ENCODE measurements around the gene NR1H4.

The NR1H4 gene

DNA sequence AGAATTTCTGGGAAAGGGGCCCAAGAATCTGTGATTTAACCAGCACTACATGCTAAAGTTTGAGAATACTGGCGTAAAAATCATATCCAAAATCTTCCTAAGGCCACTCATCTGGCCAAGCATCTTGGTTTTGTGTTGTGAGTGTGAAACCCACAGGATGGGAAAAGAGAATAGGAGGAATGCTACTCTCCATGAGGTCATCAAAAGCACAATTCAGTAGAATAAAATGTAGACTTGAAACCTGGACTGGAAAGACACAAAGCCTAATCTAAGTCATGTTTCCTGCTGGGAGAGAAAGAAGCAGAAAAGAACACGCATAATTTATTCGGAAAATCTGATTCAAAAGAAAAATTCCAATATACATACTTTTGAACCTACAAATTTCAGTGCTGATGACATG lies 42.3 kb downstream of the NR1H4 start:
- DNase-seq (ENCODE audit: low read depth) = no peak
- no peaks in the 10 kb centered on the region for H3K4me1 ChIP-seq (ENCODE audit: control insufficient read depth, insufficient read depth, low read length)
- H3K4me3 ChIP-seq (ENCODE audit: low read length) = no peak overlapping the region
- H3K9me3 ChIP-seq (ENCODE audit: control insufficient read depth, low read length) = no peaks in the 10 kb centered on the region
- H3K36me3 ChIP-seq (ENCODE audit: control insufficient read depth, insufficient read depth, low read length, severe bottlenecking) = no peaks in the 10 kb centered on the region
- H3K9ac ChIP-seq (ENCODE audit: low read length) = no peak overlapping the region
- H3K27me3 ChIP-seq (replicated peaks; ENCODE audit: control insufficient read depth, insufficient read depth, low read length) = peaks cover 6% of the 10 kb centered on the region

DNA sequence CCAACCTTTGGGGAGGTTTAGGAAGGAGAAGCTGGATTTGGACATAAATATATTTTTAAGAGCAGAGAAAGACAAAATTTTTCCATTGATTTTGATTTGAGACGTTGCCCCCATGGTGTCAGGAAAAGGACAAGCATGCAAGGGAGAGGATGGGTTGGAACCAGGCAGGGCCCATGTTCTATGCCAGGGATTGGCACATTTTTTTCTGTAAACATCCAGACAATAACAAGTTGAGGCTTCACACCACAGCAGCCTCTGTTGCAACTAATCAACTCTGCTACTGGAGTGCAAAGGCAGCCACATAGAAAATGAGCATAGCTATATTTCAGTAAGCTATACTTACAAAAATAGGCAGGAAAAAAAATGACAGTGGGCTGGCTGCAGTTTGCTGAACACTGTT lies 44.7 kb downstream of the NR1H4 start:
- H3K4me3 ChIP-seq (ENCODE audit: low read length) = no peak overlapping the region
- no peaks in the 10 kb centered on the region for H3K9me3 ChIP-seq (ENCODE audit: control insufficient read depth, low read length)
- no peak overlapping the region for H3K9ac ChIP-seq (ENCODE audit: low read length)
- no peaks in the 10 kb centered on the region for H3K36me3 ChIP-seq (ENCODE audit: control insufficient read depth, insufficient read depth, low read length, severe bottlenecking)
- no peaks in the 10 kb centered on the region for H3K4me1 ChIP-seq (ENCODE audit: control insufficient read depth, insufficient read depth, low read length)
- peaks cover 6% of the 10 kb centered on the region for H3K27me3 ChIP-seq (replicated peaks; ENCODE audit: control insufficient read depth, insufficient read depth, low read length)
- DNase-seq (ENCODE audit: low read depth) = no peak

DNA sequence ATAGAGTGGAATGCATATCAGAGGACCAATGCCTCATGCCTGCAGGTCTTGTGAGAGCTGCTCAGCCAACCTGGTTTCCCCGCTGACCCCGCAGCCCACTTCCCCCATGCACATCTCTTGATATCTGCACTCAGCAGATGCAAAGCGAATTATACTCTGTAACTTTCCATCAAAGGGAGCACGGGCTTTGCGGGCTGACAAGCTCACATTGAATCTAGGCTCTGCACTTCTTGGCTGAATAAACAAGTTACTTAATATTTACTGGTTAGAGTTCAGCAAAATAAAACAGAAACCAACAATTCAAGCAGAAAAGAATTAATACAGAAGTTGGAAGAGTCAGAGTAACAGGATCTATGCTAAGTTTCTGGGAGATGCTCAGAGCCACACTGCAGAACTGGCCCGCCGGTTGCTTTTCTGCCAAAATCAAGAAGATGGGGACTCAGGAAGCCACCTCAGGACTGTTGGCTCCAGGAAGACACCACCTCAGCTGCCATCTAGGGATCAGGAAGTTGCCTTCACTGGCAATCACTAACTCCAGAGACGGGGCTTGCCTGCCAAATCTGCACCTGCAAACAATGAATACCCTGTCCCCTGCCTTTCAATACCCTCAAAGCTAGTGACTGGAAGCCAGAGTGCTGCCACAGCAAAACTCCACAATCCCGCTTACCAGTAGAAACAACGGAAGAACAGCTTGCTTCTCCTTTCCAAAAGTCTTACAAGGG lies 46.5 kb downstream of the NR1H4 start:
- Histone ChIP-seq H3K4me1 (ENCODE audit: control insufficient read depth, insufficient read depth, low read length) (no peaks in the 10 kb centered on the region), H3K36me3 (ENCODE audit: control insufficient read depth, insufficient read depth, low read length, severe bottlenecking) (no peaks in the 10 kb centered on the region), H3K27me3 (replicated peaks; ENCODE audit: control insufficient read depth, insufficient read depth, low read length) (peaks cover 6% of the 10 kb centered on the region), H3K9me3 (ENCODE audit: control insufficient read depth, low read length) (no peaks in the 10 kb centered on the region), H3K9ac (ENCODE audit: low read length) (no peak overlapping the region), H3K4me3 (ENCODE audit: low read length) (no peak overlapping the region)
- no peak for DNase-seq (ENCODE audit: low read depth)

DNA sequence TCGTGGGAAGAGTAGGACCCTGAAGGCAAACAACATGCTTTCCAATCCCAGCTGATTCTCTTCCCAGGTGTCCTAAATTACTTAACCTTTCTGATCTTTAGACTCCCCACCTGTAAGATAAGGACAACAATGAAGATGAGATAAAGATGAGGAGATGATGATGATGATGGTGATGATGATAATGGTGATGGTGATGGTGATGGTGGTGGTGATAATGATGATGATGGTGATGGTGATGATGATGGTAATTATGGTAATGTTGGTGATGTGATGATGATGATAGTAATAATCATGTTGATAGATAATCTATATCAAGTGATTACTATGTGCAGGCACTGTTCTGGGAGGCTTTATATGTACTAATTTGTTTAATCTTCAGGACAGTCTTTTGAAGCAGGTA lies 48.3 kb downstream of the NR1H4 start:
- Histone ChIP-seq H3K9ac (ENCODE audit: low read length) (no peak overlapping the region), H3K4me3 (ENCODE audit: low read length) (no peak overlapping the region), H3K9me3 (ENCODE audit: control insufficient read depth, low read length) (no peaks in the 10 kb centered on the region), H3K36me3 (ENCODE audit: control insufficient read depth, insufficient read depth, low read length, severe bottlenecking) (no peaks in the 10 kb centered on the region), H3K27me3 (replicated peaks; ENCODE audit: control insufficient read depth, insufficient read depth, low read length) (peaks cover 9% of the 10 kb centered on the region), H3K4me1 (ENCODE audit: control insufficient read depth, insufficient read depth, low read length) (no peaks in the 10 kb centered on the region)
- DNase-seq (ENCODE audit: low read depth) = no peak

DNA sequence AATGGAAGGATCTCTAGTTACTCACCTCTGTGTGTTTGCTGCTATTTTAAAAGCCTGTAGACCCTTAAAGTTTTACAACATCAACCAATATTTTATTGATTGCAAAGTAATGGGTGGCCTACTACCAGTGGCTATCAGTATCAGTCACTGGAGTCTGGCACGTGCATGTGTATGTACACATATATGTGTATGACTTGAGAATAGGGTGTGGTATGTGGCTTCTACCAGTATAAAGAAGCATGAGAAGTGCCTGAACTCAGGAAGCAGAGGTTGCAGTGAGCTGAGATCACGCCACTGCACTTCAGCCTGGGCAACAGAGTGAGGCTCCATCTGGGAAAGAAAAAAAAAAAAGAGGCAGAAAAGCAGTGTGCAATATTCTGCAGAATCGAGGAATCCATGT lies 54.4 kb downstream of the NR1H4 start:
- Histone ChIP-seq H3K4me1 (ENCODE audit: control insufficient read depth, insufficient read depth, low read length) (no peaks in the 10 kb centered on the region), H3K9ac (ENCODE audit: low read length) (no peak overlapping the region), H3K36me3 (ENCODE audit: control insufficient read depth, insufficient read depth, low read length, severe bottlenecking) (no peaks in the 10 kb centered on the region), H3K9me3 (ENCODE audit: control insufficient read depth, low read length) (no peaks in the 10 kb centered on the region), H3K4me3 (ENCODE audit: low read length) (no peak overlapping the region), H3K27me3 (replicated peaks; ENCODE audit: control insufficient read depth, insufficient read depth, low read length) (peaks cover 25% of the 10 kb centered on the region)
- DNase-seq (ENCODE audit: low read depth) = no peak

DNA sequence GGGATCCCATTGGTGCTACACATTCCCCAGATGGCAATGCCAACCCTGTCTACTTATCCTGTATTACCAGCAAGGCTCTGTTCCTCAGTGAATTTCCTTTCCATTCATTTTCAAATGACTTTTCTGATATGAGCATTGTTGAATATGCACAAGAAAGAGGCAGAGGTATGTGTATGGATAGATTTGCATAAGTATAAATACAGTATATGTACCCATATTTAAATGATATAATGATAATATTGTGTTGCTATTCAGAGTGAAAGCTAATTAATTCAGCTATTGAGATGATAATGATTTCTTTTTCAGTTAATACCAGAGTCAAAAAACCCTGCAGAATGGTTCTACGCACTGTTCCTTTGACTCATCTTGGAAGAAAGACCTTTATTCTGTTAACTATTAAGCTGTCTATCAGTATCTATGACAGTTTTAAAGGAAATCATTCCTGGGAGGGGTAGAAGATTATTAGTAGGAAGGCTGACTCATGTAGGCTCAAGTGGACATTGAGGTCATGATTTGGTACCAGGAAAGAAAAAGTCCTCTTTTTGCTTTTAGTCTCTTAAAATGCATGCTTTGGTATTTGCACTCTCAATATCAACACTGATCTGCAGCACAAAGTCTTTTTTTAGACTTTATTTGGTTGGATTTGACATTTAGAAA lies 54.9 kb downstream of the NR1H4 start:
- Histone ChIP-seq H3K9ac (ENCODE audit: low read length) (no peak overlapping the region), H3K27me3 (replicated peaks; ENCODE audit: control insufficient read depth, insufficient read depth, low read length) (peaks cover 30% of the 10 kb centered on the region), H3K4me3 (ENCODE audit: low read length) (no peak overlapping the region), H3K36me3 (ENCODE audit: control insufficient read depth, insufficient read depth, low read length, severe bottlenecking) (no peaks in the 10 kb centered on the region), H3K4me1 (ENCODE audit: control insufficient read depth, insufficient read depth, low read length) (no peaks in the 10 kb centered on the region), H3K9me3 (ENCODE audit: control insufficient read depth, low read length) (no peaks in the 10 kb centered on the region)
- DNase-seq (ENCODE audit: low read depth) = no peak

DNA sequence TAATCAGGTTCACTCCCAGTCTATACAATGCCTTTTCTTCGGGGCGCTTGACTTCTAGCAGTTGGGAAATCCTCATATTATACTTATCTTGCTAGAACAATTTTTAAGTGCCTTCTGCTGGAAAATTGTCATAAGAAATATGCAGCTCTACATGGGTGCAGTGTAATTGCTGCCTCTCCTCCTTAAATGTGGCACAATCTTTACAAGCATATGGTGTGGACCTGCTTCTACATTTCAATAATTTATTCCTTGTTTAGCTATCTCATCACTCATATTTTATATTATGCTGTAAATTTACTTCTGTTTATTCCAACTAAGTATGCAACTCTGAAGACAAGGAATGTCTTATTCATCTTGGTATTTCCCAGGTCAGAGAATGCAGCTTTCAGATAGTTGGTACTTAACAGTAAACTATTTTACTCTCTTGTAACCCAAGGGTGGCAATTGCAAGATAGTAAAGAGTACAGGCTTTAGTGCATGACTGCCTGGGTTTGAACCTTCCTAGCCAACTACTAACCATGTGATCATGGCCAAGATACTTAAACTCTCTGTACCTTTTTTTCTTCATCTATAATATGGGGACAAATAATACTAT lies 56.2 kb downstream of the NR1H4 start:
- no peaks in the 10 kb centered on the region for H3K9me3 ChIP-seq (ENCODE audit: control insufficient read depth, low read length)

DNA sequence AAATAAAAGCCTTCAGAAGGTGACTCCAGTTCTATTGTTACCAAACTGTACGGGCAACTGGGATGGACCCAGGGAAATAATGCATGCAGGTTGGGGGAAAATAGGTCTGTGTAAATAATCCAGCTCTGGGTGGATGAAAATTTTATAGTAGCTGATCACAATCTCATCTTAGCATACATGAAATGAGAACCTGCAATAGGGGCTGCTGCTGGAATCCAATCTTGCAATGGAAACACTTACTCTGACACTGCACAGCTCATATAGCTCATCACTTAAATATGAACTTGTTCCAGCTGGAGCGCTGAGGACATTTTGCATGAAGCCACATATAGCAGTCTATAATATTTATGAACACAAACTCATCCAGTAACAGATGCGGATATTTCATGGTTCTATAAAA lies 59.7 kb downstream of the NR1H4 start:
- DNase-seq (ENCODE audit: low read depth) = no peak
- Histone ChIP-seq H3K9ac (ENCODE audit: low read length) (no peak overlapping the region), H3K36me3 (ENCODE audit: control insufficient read depth, insufficient read depth, low read length, severe bottlenecking) (no peaks in the 10 kb centered on the region), H3K4me1 (ENCODE audit: control insufficient read depth, insufficient read depth, low read length) (no peaks in the 10 kb centered on the region), H3K9me3 (ENCODE audit: control insufficient read depth, low read length) (no peaks in the 10 kb centered on the region), H3K4me3 (ENCODE audit: low read length) (no peak overlapping the region), H3K27me3 (replicated peaks; ENCODE audit: control insufficient read depth, insufficient read depth, low read length) (peaks cover 29% of the 10 kb centered on the region)

More for the DNA sequence above, 56.2 kb downstream of the NR1H4 start:
- no peak overlapping the region for H3K9ac ChIP-seq (ENCODE audit: low read length)
- H3K4me1 ChIP-seq (ENCODE audit: control insufficient read depth, insufficient read depth, low read length) = no peaks in the 10 kb centered on the region
- DNase-seq (ENCODE audit: low read depth) = no peak
- no peaks in the 10 kb centered on the region for H3K36me3 ChIP-seq (ENCODE audit: control insufficient read depth, insufficient read depth, low read length, severe bottlenecking)
- H3K4me3 ChIP-seq (ENCODE audit: low read length) = no peak overlapping the region
- peaks cover 30% of the 10 kb centered on the region for H3K27me3 ChIP-seq (replicated peaks; ENCODE audit: control insufficient read depth, insufficient read depth, low read length)

DNA sequence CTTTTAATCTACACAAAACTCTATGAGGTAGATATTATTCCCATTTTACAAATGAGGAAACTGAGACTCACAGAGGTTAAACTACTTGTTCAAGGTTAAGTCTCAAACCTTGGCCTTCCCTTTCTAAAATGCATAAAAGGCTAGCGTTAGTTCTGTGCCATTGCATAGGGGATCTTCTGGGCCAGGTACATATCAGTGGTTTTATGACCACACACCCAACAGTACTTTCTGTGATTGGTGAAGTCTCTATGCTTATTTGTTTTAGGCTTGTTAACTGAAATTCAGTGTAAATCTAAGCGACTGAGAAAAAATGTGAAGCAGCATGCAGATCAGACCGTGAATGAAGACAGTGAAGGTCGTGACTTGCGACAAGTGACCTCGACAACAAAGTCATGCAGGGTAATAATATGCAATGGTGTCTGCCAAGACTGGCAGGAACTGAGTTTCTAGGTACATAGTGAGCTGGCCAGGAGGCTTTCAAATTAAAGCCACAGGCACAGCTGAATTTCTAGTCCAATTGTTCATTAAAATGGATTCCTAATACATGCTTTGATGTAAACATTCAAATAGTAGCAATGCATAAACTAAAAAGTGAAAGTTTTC lies 61.1 kb downstream of the NR1H4 start:
- H3K36me3 ChIP-seq (ENCODE audit: control insufficient read depth, insufficient read depth, low read length, severe bottlenecking) = no peaks in the 10 kb centered on the region
- H3K9me3 ChIP-seq (ENCODE audit: control insufficient read depth, low read length) = no peaks in the 10 kb centered on the region
- no peak for DNase-seq (ENCODE audit: low read depth)
- H3K4me3 ChIP-seq (ENCODE audit: low read length) = no peak overlapping the region
- no peaks in the 10 kb centered on the region for H3K4me1 ChIP-seq (ENCODE audit: control insufficient read depth, insufficient read depth, low read length)
- peaks cover 29% of the 10 kb centered on the region for H3K27me3 ChIP-seq (replicated peaks; ENCODE audit: control insufficient read depth, insufficient read depth, low read length)
- no peak overlapping the region for H3K9ac ChIP-seq (ENCODE audit: low read length)

DNA sequence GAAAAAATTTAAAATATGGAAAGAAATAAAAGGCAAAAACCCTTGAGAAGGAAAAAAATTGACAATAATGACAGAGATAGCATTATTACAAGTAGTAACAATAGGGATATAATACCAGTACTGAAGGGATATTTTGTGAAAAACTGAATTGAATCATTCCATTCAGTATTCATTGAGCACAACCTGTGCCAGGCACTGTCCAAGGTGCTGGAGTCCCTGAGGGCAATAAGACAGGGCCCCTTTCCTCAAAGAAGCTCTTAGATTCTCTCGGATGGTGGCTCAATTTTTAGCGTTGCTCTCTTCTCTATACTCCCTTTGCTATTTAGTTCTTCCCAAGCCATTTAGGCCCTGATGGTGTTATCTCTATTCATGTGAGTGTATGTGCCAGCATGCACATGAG lies 65.5 kb downstream of the NR1H4 start:
- H3K4me3 ChIP-seq (ENCODE audit: low read length) = no peak overlapping the region
- H3K9ac ChIP-seq (ENCODE audit: low read length) = no peak overlapping the region
- DNase-seq (ENCODE audit: low read depth) = peak; percentile 48

DNA sequence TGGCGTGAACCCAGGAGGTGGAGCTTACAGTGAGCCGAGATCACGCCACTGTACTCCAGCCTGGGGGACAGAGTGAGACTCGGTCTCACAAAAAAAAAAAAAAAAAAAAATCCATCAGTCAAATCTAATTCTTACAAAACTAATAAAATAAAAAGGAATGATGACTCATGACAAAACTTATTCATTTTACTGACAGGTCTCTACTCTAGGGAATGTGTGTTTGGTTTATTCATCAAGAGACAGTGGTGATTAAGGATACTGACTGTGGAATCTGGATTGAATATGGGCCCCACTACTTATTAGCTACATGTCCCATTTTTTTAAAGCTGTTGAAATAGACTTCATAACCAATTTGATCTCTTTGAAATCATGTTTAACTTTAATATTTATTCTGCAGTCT lies 70.5 kb downstream of the NR1H4 start:
- H3K9ac ChIP-seq (ENCODE audit: low read length) = no peak overlapping the region
- H3K4me3 ChIP-seq (ENCODE audit: low read length) = no peak overlapping the region
- H3K27me3 ChIP-seq (replicated peaks; ENCODE audit: control insufficient read depth, insufficient read depth, low read length) = peaks cover 5% of the 10 kb centered on the region
- no peaks in the 10 kb centered on the region for H3K4me1 ChIP-seq (ENCODE audit: control insufficient read depth, insufficient read depth, low read length)
- H3K36me3 ChIP-seq (ENCODE audit: control insufficient read depth, insufficient read depth, low read length, severe bottlenecking) = no peaks in the 10 kb centered on the region
- H3K9me3 ChIP-seq (ENCODE audit: control insufficient read depth, low read length) = no peaks in the 10 kb centered on the region
- no peak for DNase-seq (ENCODE audit: low read depth)

More for the DNA sequence above, 65.5 kb downstream of the NR1H4 start:
- peaks cover 5% of the 10 kb centered on the region for H3K27me3 ChIP-seq (replicated peaks; ENCODE audit: control insufficient read depth, insufficient read depth, low read length)
- no peaks in the 10 kb centered on the region for H3K9me3 ChIP-seq (ENCODE audit: control insufficient read depth, low read length)
- no peaks in the 10 kb centered on the region for H3K36me3 ChIP-seq (ENCODE audit: control insufficient read depth, insufficient read depth, low read length, severe bottlenecking)
- no peaks in the 10 kb centered on the region for H3K4me1 ChIP-seq (ENCODE audit: control insufficient read depth, insufficient read depth, low read length)
